Measurements from ENCODE around the gene CNGA4.
"Not testable (repeated sequence)": the region's sequence is repeated elsewhere in the genome, so short reads cannot be mapped to it uniquely, and the experiment has no call there.

Gene CNGA4

DNA sequence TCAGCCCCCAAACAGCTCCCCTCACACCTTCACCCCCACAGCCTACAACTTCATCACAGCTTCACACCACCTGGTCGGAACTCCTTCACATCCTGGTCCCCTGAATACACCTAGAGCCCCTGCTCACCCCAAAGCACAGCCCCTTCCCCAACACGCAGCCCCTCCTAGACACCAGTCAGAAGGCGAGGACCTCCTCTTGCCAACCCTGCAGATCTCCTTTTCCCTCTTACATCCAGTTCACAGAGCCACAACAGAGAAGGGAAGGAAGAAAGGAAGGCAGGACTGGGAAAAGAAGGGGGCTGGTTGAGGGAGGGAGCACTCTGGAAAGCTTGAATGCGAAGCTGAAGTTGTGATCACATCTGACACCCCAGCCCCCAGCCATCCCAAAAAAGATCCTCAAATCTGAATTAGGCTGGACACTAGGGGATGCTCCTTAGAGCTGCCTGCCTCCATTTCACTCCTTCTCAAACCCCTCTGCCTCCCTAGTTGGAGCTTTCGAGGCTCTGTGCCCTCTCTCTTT lies 21.4 kb downstream of the CNGA4 start:
- FAIRE-seq (no peak), DNase-seq (ENCODE audit: low spot score) (no peak)

DNA sequence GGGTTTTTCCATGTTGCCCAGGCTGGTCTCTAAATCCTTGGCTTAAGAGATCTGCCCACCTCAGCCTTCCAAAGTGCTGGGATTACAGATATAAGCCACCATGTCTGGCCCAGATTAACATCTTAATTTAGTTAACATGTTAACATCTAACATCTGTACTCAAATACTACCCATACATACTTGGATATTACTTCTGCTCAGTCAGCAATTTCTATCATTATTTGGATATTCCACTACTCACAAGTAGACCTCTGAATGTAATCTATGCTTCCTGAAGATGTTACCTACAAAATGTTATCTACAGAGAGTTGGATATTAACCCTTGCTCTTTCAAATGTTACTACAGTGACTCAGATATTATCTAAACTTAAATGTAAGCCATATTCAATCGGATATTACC lies 24.8 kb downstream of the CNGA4 start:
- DNase-seq (ENCODE audit: low spot score) (no peak), FAIRE-seq (no peak)

DNA sequence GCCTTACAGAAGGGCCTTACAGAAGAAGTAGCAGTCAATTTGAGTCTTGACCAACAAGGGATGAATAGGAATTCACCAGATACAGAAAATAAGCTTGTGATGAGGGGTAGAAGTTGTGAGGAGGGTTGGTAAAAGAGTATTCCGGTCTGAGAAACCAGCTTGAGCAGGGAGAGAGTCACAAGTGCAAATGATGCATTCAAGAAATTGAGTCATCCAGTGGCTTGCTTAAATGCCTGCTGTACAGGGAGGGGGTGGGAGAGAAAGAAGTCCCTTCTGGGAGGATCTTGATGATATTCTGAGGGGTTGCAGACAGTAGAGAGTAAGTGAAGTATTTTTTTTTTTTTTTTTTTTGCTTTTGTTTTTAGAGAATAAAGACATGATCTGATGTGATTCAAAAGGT lies 29.9 kb downstream of the CNGA4 start:
- DNase-seq (ENCODE audit: low spot score) (no peak), FAIRE-seq (no peak)

DNA sequence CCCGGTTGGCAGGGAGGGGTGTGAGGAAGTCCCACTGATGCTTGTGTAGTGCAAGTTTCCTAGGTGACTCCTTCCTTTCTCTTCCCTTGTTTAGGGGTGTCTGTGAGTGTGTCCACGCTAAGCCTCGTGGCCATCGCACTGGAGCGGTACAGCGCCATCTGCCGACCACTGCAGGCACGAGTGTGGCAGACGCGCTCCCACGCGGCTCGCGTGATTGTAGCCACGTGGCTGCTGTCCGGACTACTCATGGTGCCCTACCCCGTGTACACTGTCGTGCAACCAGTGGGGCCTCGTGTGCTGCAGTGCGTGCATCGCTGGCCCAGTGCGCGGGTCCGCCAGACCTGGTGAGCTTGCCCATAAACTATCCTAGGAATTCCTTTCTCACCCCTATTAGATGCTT lies 31.1 kb downstream of the CNGA4 start:
- DNase-seq (ENCODE audit: low spot score) = no peak
- no peak for FAIRE-seq

DNA sequence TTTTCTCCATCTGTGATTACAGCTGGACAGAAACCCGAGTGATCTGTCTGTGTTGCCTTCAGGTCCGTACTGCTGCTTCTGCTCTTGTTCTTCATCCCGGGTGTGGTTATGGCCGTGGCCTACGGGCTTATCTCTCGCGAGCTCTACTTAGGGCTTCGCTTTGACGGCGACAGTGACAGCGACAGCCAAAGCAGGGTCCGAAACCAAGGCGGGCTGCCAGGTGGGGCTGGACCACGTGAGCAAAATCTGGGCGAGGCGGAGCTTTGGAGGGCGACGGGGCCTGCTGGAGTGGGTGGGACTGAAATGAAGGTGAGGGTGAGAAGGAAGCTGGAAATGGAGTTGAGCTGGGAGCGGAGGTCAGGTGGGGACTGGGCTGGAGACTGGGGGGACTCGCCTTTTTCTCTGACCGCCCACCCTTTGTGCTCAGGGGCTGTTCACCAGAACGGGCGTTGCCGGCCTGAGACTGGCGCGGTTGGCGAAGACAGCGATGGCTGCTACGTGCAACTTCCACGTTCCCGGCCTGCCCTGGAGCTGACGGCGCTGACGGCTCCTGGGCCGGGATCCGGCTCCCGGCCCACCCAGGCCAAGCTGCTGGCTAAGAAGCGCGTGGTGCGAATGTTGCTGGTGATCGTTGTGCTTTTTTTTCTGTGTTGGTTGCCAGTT lies 31.8 kb downstream of the CNGA4 start:
- FAIRE-seq = no peak
- DNase-seq (ENCODE audit: low spot score) = no peak

DNA sequence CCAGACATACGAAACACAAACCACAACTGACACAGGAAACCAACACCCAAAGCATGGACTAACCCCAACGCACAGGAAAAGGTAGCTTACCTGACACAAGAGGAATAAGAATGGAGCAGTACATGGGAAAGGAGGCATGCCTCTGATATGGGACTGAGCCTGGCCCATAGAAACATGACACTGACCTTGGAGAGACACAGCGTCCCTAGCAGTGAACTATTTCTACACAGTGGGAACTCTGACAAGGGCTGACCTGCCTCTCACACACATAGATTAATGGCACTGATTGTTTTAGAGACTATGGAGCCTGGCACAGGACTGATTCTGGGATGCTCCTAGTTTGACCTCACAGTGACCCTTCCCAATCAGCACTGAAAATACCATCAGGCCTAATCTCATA lies 32.7 kb downstream of the CNGA4 start:
- FAIRE-seq = no peak

DNA sequence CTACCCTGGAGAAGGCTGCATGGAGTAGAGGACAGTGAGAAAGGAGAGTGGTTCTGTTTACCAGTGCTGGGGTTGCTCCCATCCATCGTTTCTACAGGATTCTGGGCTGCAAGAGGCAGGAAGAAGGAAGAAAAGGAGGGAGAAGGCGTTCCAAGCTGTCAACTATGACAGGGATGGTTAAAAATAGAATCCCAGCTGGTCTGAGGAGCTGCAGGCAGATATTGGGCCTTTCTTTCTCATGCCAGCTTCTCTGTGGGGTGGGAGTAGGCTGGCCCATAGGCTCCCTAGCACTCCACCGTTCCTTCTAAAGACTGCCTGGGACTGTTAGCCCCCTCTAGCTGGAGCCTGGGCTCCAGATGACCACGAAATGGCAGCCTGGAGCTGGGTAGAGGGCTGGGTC lies 34.3 kb downstream of the CNGA4 start:
- no peak for FAIRE-seq
- DNase-seq (ENCODE audit: low spot score) = no peak

More for the DNA sequence above, 32.7 kb downstream of the CNGA4 start:
- no peak for DNase-seq (ENCODE audit: low spot score)

DNA sequence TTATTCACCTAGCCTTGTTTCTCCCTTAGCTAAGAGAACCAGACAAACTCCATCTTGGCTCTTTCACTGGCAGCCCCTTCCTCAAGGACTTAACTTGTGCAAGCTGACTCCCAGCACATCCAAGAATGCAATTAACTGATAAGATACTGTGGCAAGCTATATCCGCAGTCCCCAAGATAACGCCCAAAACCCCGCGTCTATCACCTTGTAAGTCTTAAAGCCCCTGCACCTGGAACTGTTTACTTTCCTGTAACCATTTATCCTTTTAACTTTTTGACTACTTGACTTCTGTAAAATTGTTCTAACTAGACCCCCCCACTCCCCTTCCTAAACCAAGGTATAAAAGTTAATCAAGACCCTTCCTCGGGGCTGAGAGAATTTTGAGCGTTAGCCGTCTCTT lies 41.9 kb downstream of the CNGA4 start:
- FAIRE-seq; DNase-seq (ENCODE audit: low spot score): not testable (repeated sequence)

DNA sequence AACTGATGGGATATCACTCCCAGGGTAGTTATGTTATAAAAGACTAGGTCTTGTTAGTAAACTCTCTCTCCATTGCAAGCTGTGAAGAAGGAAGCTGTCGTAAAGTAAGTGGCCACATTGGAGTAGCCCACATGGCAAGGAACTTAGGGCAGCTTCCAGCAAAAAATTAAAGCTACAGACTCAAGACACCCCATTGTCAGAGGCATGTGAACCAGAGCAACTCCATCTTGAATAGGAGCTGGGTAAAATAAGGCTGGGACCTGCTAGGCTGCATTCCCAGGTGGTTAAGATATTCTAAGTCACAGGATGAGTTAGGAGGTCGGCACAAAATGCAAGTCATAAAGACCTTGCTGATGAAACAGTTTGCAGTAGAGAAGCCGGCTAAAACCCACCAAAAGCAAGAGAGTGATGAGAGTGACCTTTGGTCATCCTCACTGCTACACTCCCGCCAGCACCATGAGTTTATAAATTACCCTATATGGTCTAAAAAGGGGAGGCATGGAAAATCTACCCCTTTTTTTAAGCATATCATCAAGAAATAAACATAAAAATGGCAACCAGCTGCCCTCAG lies 44.6 kb downstream of the CNGA4 start:
- DNase-seq (ENCODE audit: low spot score) (no peak), FAIRE-seq (no peak)

DNA sequence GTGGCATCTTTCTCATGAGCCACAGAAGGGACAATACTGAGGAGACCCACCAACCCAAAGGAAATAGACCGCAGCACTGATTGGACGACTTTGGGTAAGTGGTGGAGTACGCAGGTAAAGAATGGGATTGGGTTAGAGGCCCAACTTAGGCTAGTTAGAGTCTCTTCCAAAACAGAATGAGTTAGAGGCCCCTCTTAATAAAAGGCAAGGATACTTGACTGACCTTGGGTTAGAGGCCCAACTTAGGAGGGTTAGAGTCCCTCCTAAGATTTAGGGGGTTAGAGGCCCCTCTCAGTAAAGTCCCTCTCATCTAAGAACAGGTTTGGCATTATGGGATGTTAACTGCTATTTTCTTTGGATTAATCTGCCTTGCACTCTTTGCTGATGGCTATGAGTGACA lies 45.4 kb downstream of the CNGA4 start:
- no peak for FAIRE-seq
- DNase-seq (ENCODE audit: low spot score) = no peak

DNA sequence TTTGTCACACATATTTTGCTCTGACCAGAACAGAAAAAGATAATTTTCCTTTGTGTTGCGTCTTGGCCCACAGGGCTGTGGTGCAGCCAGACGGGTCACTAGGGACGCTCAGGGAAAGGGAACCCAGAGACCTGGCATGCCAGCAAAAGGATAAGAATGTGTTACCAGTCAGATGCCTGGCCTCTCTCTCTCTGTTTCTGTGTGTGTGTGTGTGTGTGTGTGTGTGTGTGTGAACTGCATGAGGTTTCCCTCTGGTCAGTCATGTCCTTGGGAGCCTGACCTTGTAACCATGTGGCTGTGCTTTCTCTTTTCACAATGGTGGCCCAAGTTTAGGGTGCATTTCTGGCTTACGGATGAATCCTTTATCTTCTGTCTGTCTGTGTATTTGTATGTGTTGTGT lies 46.1 kb downstream of the CNGA4 start:
- FAIRE-seq (no peak), DNase-seq (ENCODE audit: low spot score) (no peak)
